IPS-18c (cell line): Measurements from ENCODE around the gene FASTK.

Experiments
- H3K4me3 ChIP-seq: 2 replicates; pipeline ENCODE4 v1.7.0; 2013; ENCODE audit warnings: low read depth, mild to moderate bottlenecking, low read length, moderate library complexity; ENCODE audit not compliant: insufficient read depth
- H3K9me3 ChIP-seq: one replicate; pipeline ENCODE4 v1.6.1; 2013; ENCODE audit warnings: mild to moderate bottlenecking, low read length, moderate library complexity; ENCODE audit not compliant: control insufficient read depth, insufficient read depth

The FASTK gene

DNA sequence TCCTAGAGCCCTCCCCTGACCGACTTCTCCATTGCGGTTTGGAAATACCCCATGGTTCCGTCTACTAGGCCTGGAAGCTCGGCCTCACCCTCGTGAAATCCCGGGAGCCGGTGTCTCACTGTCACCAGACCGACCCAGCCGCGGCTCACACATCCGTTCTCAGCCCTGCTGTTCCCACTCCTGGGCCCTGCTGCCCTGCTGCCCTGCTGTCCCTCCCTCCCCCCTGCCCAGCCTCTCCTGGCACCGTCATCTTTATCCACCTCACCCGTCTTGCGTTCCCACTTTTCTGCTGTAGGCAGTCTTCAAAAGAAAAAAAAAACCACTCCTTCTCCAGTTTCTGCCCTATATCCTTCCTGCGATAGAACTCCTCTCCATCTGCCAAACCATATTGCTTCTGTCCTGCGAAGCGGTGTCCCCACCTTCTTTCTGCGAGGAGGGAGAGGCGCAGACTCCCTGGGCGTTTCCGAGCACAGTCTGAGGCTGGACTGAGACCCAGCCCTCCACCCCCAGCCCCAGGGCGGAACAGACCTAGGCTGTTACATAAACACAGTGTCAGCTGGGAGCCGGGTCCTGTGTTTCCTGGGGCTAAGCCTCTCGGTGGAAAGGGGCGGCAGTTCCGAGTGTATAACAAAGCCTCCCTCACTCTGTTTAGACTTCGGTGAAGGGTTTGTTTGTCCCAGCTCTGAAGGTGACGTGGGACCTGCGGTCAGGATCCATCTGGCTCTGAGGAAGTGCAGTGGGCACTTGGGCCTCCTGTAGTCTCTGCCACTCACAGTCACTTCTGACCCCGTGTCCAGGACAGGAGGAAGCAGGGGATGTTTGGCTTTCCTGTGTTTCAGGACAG, 8.5 kb upstream of the FASTK start:
- Histone ChIP-seq H3K9me3 (no peaks in the 10 kb centered on the region), H3K4me3 (peak overlapping the region; percentile 74)

DNA sequence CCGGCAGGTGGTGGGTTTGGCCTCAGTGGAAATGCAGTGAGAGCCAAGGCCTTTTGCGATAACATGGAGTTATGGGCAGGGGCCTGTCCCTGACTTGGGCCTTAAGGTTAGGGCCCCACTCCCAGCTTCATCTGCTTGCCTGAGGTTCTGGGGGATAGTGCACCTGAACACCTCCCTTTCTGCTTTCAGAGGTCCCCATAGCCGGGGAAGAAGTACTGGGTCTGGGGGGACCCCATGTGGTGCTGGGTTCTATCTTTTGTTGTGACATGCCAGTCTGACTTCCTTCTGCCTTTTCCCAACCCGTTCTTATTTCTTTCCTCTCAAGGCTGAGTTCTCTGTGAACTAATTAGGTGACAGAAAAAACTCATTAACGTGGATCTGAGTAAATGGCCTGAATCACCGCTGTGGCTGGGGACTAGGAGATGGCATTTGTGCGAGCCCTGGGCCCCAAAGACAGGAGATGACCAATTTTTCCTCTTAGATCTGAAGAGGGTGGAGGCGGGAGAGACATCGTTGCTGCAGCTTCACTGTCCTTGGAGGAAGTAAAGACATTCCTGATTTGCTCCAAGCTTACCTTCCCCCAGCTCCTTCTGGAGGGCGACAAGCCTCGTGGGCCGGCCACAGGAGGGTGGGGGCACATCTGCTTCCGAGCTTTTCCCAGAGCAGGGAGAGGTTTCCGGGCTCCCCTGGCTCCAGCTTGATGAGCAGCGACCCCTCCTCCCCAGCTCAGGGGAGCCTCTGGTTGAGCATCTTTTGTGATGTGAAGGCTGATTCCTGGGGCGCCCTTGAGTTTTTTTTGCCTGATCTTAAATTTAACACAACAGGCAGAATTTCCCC, 7.6 kb upstream of the FASTK start:
- Histone ChIP-seq H3K9me3 (no peaks in the 10 kb centered on the region), H3K4me3 (peak overlapping the region; percentile 74)

GRCh38 chr7:151087245-151088018, 6.8 kb upstream of the FASTK start:
- Histone ChIP-seq H3K9me3 (no peaks in the 10 kb centered on the region), H3K4me3 (peak overlapping the region; percentile 74)

DNA sequence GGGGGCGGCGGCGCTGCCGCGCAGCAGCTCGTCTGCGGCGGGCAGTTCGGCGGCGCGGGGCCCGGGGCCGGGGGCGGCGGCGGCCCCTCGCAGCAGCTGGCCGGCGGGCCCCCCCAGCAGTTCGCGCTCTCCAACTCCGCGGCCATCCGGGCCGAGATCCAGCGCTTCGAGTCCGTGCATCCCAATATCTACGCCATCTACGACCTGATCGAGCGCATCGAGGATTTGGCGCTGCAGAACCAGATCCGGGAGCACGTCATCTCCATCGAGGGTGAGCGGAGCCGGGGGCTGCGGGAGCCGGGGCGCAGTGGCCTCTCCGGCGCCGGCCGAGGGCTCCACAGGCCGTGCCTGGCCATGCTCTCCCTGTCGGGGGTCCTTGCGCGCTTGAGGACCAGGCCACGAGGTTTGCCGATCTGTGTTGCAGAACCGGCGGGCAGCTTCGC, 6.2 kb upstream of the FASTK start:
- Histone ChIP-seq H3K4me3 (peak overlapping the region; percentile 74), H3K9me3 (no peaks in the 10 kb centered on the region)

DNA sequence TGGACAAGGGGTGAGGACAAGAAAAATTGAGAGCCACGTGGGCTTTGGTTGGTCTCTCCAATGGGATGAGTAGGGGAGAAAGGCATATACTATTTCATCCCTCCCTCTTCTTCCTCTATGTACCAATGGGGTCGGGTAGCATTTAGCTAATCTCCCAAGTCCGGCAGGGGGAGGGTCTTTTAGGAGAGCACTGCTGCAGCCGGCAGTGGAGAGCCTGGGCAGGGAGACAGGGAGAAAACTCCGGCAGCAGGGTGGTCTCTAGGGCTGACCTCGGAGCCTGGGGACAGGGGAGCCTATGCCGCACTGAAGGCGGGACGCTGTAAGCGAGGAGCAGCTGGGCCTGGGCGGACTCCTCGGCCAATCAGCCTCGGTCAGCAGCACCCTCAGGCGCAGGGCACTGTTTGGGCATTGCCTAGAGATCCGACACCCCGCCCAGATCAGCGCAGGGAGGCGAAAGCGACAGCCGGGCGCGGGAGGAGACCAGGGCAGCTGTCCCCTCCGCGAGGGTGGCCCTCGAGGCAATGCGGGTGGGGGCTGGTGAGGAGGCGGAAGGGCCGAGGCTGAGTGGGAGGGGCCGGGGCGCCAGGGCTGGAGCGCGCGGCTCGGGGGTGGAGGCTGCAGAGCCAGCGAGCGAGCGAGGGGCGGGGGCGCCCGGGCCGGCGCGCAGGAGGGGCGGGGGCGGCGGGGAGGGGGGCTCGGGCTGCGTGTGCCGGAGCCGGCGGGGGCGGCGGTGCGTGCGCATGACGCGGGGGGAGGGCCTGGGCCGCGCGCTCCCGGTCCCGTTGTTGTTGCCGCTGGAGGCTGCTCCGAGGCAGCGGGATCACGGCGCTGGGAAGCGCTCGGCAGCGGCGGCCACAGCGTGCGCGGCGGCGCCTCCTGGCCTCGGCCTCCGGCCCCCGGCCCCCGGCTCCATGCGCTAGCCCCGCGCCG, 5.3 kb upstream of the FASTK start, which contains the start of gene AGAP3:
AGAP3 (plus strand) TSS at position 785 of the 930 bp plus-strand sequence. CDS start 267 bp downstream, outside the sequence.
- Histone ChIP-seq H3K4me3 (peak within 1 kb of the TSS; percentile 74), H3K9me3 (no peaks in the 10 kb centered on the region)

DNA sequence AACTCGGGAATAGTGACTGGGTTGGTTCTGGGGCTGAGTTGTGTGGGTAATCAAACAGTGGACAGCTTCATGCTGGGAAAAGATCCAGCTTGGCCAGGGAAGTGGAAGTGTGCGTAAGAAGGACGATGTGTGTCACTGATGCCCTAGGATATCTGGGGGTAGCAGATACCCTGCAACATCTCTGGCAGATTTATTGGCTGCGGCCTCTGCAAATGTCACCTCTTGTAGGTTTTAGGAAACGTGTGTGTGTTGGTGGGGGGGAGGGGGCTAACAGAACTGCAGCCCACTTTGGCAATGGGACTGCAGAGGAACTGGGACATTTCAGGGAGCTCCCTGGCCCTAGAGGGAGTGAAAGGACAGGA, 4.7 kb upstream of the FASTK start:
- Histone ChIP-seq H3K9me3 (no peaks in the 10 kb centered on the region), H3K4me3 (no peak overlapping the region)

DNA sequence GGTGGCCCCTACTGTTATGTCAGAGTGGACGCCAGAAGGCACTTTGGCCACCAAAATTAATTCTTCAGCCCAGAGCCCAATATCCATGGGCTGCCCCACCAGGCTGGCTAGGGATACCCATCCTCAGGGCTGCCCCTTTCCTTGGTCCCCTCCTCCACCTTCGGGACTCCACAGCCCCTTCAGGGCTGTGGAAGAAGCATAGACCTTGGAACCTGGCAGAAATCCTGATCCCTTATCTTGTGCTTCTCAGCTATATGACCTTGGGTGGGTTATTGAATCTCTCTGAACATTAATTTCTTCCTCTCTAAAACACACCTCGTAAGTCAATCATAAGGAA, 3.2 kb upstream of the FASTK start:
- no peaks in the 10 kb centered on the region for H3K9me3 ChIP-seq
- H3K4me3 ChIP-seq = peak overlapping the region; percentile 69

DNA sequence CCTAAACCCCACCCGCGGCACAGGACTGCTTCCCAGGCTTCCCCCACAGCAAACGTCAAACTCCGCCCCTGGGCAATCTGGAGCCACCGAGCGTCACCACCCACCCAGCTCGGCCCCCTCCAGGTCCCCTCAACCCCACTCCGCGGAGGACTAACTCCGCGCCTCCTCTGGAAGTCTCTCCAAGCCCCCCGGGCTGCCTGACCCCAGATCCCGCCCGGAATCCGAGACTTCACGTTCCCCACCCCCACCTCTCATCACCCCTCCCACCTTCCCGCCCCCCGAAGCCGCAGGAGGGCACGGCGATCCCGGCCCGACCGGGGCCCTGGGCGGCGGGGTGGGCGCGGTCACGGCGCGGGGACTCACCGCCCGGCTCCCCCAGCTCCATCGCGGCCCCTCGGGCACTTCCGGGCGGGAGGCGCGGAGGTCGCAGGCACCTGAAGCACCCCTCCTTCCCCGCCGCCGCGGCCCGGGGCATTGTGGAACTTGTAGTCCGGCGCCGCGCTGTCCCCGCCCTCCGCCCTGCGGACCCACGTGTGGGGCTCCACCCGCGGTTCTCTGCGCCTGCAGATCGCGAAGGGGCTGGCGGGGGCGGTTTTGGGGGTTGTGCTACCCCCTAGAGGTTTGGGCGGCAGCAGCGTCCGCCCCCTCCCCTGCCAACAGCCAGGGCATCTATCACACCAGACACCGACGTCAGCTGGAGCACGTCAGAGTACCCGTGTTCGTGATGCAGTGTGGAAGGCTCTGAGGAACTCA, 2.6 kb upstream of the FASTK start, which contains the start of gene TMUB1:
TMUB1 (minus strand) TSS at position 423 of the 753 bp plus-strand sequence. CDS start 930 bp downstream, outside the sequence.
- H3K4me3 ChIP-seq = peak within 1 kb of the TSS; percentile 69

GRCh38 chr7:151082141-151083070, 1.8 kb upstream of the FASTK start:
- no peaks in the 10 kb centered on the region for H3K9me3 ChIP-seq
- peak overlapping the region; percentile 69 for H3K4me3 ChIP-seq

More for the DNA sequence above, 2.6 kb upstream of the FASTK start, which contains the start of gene TMUB1:
- H3K9me3 ChIP-seq = no peaks in the 10 kb centered on the region

GRCh38 chr7:151081170-151082101, 827 bp upstream of the FASTK start:
- peak overlapping the region; percentile 94 for H3K4me3 ChIP-seq
- no peaks in the 10 kb centered on the region for H3K9me3 ChIP-seq

DNA sequence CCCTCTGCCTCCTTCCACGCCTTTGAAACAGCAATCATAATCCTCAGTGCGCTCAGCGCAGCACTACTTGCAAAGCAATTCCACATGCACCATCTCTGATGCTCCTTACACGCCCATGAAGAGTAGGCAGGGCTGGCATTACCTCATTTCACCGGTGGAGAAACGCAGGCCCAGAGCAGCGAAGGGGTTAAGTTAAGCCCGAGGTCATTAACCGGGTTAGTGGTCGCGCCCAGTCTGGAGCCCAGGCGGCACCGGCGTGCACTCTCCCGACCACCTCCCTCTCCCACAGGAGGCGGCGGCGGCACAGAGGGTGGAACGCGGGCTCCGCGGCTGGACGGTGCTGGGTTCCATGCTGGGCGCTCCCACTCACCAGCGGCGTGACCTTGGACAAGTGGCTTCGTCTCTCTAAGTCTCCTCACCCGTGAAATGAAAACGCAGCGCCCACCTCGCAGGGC, 515 bp downstream of the FASTK start:
- H3K4me3 ChIP-seq = peak overlapping the region; percentile 94
- H3K9me3 ChIP-seq = no peaks in the 10 kb centered on the region

DNA sequence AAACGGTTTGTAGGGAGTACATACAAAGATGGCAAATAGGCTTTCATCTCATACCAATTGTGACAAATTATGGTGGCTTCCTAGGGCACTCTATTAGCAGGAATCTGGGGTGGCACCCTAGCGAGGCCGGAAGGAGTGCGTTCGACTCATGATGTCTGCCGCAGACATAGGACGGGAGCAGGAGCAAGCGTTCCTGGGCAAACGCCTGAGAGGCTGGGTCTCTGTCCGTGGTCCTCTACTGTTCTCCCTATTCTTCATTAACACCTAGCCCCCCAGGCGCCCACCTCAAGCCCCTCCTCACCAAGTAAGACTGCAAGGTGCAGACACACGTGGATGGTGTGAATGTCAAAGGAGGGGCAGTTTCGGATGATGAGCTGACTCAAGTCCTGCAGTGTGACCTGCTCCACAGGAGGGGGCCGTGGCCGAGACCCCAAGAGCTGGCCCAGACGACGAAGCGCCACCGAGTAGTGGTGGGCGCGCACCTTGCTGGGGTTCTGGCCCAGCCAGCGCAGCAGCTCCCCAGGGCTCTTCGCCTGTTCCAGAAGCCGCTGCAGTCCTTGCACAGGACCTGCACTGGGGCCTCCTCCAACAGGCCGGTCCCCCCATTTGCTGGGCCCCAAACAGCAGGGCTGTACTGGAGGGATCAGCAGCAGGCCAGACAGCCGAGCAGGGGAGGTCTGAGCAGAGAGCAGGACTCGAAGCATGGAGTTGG, 1.3 kb downstream of the FASTK start:
- H3K9me3 ChIP-seq = no peaks in the 10 kb centered on the region
- peak overlapping the region; percentile 94 for H3K4me3 ChIP-seq
